CD4-positive, alpha-beta T cell treated with Interleukin-2 at 100 ng/mL for 4 hours (primary cell): ENCODE data around the gene NT5DC2.

Source experiments
- DNase-seq: peaks from one replicate; pipeline ENCODE4 v3.0.0-alpha.2; 2020; ENCODE audit warnings: low spot score

Gene NT5DC2

DNA sequence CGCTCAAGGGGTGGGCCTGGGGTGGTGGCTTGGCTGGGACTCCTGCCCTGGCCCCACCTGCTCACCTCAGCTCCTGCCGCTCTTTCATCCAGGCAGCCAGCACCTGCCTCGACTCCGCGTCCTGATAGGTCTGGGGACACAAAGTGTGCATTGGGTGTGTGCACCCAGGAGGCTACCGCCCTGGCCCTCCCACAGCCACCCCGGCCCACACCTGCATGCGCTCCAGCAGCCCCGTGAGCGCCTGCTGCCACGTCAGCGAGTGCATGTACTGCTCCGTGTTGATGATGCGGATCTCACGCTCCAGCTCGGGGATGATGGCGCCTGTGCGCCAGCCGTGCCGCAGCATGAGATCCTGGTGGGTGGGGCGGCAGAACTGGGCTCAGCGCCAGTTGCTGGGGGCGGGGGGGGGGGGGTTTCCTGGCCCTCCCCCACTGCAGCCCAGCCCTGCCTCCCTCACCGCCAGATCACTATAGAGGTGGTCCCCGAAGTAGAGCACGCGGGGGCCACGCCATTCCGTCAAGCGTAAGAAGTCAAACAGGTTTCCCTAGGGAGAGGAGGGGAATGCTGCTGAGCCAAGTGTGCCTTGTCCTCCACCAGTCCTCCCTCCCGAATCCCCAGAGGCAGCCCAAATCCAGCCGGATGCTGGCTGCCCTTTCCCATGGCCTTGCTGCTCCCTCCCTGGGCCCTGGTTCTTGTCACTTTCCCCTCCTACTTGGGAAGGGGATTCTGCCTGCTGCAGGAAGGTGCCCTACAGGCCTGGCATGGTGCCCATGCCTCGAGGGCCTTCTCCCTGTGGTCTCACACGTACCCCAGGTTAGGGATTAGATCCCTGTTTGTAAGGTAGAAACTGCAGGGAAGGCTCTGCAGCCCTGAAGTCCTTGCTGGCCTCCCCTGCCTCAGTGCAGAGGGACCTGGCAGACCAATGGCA, 8.6 kb downstream of the NT5DC2 start:
- no peak for DNase-seq

DNA sequence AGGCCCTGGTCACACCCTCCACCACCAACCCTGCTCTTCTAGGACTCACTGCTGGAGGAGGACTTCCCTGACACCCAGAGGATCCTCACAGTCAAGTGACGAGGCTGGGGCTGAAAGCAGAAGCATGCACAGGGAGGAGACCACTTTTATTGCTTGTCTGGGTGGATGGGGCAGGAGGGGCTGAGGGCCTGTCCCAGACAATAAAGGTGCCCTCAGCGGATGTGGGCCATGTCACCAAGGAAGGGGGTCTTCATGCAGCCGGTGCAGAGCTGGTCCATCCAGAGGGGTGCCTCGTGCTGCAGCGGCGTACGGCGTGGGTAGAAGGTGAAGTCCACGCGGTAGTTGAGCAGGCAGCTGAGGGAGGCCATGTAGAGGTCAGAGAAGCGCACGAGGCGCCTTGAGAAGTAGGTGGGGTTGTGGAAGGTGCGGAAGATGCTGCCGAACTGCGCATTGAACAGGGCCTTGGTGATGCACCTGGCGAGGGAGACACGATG, 9.4 kb downstream of the NT5DC2 start:
- DNase-seq, result no peak

DNA sequence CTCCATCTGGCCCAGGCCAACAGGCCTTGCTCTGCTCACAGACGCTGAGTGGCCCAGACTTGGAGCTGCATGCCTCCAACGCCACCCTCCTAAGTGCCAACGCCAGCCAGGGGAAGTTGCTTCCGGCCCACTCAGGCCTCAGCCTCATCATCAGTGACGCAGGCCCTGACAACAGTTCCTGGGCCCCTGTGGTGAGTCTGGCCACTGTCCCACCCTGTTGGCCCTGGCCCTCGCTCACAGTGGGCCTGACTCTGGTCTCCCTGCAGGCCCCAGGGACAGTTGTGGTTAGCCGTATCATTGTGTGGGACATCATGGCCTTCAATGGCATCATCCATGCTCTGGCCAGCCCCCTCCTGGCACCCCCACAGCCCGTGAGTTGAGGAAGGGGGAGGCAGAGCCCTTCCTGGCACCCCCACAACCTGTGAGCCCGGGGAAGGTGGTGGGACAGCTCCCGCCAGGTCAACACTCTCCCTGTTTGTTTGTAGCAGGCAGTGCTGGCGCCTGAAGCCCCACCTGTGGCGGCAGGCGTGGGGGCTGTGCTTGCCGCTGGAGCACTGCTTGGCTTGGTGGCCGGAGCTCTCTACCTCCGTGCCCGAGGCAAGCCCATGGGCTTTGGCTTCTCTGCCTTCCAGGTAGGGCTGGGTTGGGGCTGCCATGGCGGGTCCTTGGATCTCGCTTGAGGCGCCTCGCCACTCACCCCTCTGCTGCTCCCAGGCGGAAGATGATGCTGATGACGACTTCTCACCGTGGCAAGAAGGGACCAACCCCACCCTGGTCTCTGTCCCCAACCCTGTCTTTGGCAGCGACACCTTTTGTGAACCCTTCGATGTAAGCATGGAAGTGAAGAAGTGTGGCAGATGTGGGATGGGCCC, 10.0 kb downstream of the NT5DC2 start:
- no peak for DNase-seq

DNA sequence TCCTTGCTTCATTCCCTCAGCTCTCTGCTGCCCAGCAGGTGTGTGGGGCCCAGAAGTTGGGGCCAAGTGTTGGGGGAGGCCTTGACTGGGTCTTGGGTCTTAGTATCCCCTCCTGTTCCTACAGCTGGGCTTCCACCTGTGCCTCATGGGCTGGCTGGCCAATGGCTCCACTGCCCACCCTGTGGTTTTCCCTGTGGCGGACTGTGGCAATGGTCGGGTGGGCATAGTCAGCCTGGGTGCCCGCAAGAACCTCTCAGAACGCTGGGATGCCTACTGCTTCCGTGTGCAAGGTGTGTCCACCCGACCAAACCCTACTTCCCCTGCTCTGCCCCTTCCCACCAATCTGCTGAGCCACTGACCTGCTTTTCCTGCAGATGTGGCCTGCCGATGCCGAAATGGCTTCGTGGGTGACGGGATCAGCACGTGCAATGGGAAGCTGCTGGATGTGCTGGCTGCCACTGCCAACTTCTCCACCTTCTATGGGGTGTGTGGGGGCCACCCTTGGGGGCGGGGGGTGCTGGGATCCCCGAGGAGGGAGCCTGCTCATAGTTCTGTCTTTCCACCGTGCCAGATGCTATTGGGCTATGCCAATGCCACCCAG, 10.9 kb downstream of the NT5DC2 start:
- no peak for DNase-seq

DNA sequence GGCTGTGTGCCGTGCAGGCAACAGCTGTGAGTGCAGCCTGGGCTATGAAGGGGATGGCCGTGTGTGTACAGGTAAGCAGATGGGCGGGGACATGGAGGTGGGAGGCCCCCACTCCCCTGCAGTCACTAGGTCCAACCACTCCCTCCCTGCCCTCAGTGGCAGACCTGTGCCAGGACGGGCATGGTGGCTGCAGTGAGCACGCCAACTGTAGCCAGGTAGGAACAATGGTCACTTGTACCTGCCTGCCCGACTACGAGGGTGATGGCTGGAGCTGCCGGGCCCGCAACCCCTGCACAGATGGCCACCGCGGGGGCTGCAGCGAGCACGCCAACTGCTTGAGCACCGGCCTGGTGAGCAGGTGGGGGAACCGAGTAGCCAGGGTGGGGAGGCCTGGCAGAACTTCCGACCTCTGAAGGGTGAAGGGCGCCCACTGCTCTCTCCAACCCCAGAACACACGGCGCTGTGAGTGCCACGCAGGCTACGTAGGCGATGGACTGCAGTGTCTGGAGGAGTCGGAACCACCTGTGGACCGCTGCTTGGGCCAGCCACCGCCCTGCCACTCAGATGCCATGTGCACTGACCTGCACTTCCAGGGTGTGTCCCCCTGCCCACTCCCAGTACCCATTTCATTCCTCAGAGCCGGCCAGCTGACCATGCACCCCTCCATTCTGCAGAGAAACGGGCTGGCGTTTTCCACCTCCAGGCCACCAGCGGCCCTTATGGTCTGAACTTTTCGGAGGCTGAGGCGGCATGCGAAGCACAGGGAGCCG, 11.6 kb downstream of the NT5DC2 start:
- no peak for DNase-seq

DNA sequence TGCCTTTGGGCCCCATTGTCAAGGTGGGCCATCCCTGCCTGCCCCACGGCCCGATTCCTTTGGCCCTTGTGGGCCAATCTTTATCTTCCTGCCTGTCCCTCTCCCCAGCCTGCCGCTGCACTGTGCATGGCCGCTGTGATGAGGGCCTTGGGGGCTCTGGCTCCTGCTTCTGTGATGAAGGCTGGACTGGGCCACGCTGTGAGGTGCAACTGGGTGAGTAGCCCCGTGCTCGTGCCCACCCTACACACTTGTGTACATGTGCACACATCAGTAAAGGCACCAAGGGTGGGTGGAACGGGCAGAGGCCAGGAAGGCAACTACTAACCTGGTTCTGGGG, 12.2 kb downstream of the NT5DC2 start:
- DNase-seq, result no peak

DNA sequence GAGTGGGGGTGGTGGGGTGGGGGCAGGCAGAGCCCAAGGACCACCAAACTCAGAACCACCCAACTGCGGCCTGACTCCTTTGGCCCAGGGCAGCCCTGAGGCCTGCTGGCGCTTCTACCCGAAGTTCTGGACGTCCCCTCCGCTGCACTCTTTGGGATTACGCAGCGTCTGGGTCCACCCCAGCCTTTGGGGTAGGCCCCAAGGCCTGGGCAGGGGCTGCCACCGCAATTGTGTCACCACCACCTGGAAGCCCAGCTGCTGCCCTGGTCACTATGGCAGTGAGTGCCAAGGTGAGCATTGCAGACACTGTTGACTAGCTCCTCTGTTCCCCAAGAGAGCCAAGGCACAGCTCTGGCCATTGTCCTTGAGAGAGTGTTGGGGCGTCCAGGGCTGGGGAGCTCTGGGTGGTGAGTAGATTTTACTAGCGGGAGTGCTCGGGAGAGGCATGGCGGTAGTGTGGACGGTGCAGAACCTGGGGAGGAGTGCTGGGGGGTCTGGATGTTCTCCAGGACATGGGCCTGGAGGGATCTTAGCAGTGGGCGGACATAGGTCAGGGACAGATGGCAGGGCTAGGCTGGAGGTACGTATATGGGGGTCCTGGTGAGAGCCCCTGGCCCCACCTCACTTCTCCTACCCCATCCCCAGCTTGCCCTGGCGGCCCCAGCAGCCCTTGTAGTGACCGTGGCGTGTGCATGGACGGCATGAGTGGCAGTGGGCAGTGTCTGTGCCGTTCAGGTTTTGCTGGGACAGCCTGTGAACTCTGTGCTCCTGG, 12.8 kb downstream of the NT5DC2 start:
- DNase-seq, result no peak

DNA sequence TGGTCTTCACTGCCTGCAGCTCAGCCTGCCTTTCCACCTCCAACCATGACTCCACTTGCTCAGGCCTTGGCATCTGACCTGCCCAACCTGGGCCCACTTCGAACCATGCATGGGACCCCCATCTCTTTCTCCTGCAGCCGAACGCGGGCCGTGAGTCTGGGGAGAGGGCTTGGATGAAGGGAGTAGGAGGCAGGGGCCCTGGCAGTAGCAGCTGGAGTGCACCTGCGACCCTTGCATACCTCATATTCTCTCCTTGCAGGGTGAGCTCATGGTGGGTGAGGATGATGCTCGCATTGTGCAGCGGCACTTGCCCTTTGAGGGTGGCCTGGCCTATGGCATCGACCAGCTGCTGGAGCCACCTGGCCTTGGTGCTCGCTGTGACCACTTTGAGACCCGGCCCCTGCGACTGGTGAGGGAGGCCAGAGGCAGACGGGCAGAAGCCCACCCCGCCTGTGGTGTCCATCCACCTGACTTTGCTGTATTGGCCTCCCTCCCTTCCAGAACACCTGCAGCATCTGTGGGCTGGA, 13.5 kb downstream of the NT5DC2 start:
- no peak for DNase-seq

DNA sequence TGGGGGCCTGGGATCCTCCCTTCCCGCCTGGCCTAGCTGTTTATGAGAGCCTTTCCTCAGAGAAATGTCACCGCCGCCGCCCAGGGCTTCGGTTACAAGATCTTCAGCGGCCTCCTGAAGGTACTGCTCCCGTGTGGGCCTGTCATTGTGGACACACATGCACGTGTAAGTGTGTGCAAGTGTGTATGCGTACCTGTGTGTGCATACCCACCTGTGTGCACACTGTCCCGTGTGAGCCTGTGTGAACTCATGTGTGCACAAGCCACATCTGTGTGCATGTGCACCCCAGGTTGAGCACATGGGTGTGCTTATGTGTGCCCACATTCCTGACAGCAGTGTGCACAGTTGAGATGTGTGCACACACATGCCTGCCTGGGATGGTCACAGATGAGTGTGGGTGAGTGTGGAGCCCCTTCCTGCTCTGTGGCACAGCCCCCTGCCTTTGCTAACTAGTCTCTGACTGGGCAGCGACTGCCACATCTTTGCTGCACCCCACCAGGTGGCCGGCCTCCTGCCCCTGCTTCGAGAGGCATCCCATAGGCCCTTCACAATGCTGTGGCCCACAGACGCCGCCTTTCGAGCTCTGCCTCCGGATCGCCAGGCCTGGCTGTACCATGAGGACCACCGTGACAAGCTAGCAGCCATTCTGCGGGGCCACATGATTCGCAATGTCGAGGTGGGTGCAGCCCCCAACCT, 14.1 kb downstream of the NT5DC2 start:
- no peak for DNase-seq

DNA sequence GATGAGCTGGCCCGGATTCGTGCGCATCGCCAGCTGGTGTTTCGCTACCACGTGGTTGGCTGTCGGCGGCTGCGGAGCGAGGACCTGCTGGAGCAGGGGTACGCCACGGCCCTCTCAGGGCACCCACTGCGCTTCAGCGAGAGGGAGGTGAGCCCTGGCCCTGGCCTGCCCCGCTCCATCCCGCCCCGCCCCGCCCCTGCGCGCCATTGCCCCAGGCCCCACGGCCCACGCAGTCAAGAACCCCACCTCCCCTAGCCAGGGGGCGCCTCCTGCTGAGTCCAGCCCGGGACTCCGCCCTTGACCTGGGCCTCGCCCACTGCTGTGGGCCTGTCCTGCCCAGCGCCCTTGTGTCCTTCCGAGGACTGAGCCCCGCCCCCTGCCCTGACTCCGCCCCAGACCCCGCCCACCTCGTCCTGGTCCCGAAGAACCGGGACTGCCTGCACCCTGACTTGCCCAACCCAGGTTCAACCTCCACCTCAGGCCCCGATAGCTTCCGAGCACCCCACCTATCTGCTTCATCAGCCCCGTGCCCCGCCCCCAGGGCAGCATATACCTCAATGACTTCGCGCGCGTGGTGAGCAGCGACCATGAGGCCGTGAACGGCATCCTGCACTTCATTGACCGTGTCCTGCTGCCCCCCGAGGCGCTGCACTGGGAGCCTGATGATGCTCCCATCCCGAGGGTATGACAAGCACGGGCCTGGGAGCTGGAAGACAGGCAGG, 14.8 kb downstream of the NT5DC2 start:
- DNase-seq, result no peak

DNA sequence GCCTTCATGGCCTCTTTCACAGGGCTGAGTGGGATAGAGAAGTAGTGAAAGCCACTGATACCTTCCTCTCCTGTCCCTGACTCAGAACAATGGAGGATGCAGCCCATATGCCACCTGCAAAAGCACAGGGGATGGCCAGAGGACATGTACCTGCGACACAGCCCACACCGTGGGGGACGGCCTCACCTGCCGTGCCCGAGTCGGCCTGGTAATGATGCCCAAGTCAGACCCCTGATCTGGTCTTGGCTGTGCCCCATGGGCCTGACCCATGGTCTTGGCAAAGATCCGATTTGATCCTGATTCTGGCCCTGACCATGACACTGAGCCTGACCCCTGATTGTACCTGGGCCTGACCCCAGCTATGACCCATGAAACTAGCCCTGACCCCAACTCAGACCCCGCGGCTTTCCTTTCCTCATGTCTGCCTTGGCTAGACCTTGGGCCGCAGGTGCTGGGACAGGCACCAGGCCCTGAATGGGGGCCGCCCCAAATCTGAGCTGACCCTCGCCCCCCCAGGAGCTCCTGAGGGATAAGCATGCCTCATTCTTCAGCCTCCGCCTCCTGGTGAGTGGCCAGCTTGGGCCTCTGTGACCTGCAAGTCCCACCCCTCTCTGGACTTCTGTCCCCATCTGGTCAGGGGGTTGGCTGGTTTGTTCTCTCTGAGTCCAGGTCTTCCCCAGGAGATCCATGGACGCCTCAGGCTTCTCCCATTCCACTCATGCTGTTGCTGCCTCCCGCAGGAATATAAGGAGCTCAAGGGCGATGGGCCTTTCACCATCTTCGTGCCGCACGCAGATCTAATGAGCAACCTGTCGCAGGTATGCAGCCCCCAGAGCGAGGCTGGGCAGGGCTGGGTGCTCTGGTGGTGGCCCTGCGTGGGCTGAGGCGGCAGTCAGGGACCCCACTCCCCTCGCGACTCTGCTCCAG, 15.6 kb downstream of the NT5DC2 start:
- no peak for DNase-seq

DNA sequence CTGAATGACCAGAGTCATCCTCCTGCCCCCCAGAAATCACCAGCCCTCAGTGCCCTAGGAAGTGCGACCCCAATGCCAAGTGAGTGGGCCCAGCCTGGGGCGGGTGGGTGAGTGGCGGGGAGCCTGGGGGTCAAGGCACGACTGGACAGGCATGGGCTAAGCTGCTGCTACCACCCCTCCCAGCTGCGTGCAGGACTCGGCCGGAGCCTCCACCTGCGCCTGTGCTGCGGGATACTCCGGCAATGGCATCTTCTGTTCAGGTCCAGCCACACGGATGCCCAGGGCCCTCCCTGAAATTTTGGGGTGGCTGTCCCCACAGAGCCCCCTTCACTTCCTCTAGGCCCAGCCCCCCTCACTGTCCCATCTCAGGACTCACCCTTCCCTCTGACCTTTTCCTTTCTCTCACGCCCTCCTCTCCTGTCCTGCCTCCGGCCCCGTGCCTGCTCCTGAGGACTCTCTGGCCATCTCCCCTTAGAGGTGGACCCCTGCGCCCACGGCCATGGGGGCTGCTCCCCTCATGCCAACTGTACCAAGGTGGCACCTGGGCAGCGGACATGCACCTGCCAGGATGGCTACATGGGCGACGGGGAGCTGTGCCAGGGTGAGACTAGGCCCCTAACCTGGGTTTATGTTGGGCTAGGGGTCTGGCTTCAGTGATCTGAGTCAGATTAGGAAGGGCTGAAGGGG, 17.0 kb downstream of the NT5DC2 start:
- DNase-seq, result no peak

DNA sequence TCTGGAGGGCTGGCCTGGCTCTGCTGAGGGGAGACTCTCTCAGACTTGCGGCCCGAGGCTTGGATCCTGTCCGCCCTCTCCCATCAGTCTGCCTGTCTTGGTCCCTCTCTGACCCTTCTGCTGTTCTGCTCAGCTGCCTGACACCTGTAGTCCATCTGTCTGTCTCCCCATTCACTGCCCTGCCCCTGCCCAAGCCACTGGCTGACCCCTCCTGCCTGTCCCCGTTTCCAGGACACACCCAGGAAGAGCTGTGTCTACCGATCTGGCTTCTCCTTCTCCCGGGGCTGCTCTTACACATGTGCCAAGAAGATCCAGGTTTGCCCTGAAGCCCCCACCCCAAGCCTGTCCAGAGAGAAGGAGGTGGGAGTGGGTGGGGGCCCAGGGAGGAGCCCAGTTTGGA, 18.5 kb downstream of the NT5DC2 start:
- DNase-seq, result no peak

DNA sequence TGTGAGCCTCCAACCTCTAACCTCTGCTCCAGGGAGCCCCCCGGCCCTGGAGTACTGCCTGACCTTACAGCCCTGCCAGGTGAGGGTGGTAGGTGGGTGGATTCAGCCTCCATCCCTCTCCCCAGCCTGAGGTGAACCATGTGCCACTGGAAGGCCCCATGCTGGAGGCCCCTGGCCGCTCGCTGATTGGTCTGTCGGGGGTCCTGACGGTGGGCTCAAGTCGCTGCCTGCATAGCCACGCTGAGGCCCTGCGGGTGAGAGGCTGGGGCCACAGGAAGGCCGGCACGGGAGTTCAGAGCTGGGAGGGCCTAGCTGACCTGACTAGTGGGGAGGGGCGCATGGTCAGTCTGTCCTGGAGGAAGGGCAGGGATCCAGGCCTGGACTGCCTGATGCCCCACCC, 19.1 kb downstream of the NT5DC2 start:
- DNase-seq, result no peak

DNA sequence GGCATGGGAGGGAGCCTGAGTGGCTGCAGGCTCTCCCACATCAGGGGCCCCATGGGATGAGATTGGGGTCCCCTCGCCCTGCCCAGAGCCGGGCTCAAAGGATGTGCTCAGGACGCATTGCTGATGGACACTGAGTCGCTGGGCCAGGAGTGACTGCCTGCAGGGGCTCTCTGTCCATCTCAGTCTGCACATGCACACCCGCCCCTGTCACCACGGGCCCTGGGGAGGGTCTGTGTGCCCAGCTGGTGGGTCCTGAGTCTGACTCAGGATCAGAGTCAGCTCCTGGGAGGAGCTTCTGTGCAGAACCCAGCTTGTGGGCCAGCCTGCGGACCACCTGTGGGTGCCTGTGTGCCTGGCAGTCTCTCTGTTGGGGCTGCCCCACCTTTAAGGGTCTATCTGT, 20.4 kb downstream of the NT5DC2 start:
- no peak for DNase-seq

DNA sequence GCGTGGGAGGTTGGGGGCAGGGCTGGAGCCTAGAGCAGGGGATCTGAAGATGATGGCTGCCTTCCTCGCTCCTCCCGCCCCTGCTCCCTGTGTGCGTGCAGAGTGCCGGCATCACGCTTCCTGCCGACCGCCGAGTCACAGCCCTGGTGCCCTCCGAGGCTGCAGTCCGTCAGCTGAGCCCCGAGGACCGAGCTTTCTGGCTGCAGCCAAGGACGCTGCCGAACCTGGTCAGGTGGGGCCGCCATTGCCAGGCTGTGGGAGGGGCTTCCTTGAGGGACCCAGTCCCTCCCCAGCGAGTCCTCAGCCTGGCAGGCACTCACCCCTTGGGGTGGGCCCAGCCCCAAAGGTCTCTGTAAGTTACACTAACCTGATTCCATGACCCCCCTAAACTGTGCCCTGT, 20.9 kb downstream of the NT5DC2 start:
- DNase-seq, result no peak

DNA sequence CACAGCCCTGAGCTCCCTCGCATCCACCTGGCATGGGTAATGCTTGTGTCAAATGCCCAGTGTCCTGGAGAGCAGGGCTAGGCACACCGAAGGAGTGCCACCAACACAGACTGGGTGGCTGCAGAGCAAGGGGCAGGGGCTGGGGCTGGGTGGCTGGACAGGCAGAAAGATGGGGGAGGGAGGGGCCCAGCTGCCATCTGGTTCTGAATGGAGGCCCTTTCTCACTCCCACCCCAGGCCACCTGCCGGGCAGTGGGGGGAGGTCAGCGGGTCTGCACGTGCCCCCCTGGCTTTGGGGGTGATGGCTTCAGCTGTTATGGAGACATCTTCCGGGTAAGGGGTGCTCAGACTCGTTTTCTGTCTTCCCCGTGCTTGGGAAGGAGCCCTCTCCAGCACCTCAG, 21.6 kb downstream of the NT5DC2 start:
- DNase-seq, result no peak

DNA sequence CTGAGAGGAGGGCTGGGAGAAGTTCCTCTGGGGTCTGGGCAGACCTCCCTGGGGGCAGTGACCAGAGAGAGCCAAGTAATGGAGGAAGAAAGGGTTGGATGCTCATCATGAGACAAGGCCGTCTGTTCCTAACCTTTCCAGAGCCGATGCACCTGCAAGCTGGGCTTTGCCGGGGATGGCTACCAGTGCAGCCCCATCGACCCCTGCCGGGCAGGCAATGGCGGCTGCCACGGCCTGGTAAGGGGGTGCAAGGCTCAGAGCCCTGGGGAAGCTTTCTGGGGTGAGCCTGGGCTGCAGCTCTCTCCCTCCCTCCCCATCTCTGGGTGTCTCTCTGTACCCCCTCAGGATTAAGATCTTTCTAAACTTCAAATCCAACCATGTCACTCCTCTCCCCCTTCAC, 22.1 kb downstream of the NT5DC2 start:
- DNase-seq, result no peak
